OCI-LY7 (cell line): Measurements from ENCODE around the gene RSPH9.

Experiments
- EZH2phosphoT487 ChIP-seq: fragments of 200-600 bp; sonication (generic); IDR thresholded peaks from 2 replicates; pipeline ENCODE4 v1.6.1; 2018; ENCODE audit warnings: low read depth, borderline replicate concordance, mild to moderate bottlenecking, mixed run types, antibody characterized with exemption, low read length, moderate library complexity, mixed read lengths
- TF ChIP-seq, protein P1 (sequence below): fragments of 200-600 bp; sonication (generic); conservative IDR thresholded peaks from 2 replicates; pipeline ENCODE4 v1.5.1; 2014; ENCODE audit warnings: mild to moderate bottlenecking, antibody characterized with exemption, low read length, moderate library complexity, mixed read lengths

GRCh38 chr6:43608310-43608763 lies 36.5 kb upstream of the RSPH9 start:
- TF ChIP-seq, protein P1, sequence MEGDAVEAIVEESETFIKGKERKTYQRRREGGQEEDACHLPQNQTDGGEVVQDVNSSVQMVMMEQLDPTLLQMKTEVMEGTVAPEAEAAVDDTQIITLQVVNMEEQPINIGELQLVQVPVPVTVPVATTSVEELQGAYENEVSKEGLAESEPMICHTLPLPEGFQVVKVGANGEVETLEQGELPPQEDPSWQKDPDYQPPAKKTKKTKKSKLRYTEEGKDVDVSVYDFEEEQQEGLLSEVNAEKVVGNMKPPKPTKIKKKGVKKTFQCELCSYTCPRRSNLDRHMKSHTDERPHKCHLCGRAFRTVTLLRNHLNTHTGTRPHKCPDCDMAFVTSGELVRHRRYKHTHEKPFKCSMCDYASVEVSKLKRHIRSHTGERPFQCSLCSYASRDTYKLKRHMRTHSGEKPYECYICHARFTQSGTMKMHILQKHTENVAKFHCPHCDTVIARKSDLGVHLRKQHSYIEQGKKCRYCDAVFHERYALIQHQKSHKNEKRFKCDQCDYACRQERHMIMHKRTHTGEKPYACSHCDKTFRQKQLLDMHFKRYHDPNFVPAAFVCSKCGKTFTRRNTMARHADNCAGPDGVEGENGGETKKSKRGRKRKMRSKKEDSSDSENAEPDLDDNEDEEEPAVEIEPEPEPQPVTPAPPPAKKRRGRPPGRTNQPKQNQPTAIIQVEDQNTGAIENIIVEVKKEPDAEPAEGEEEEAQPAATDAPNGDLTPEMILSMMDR = peak; percentile 94
- no peak for TF ChIP-seq EZH2phosphoT487
